HG02943 (cell line): ENCODE results near the gene TAF5L.
"Not testable (repeated sequence)": the region's sequence is repeated elsewhere in the genome, so short reads cannot be mapped to it uniquely, and the experiment has no call there.

Source experiments
- ATAC-seq: cut with Tn5 transposase; IDR thresholded peaks from one replicate; pipeline ENCODE4 v1.9.1; 2021; ENCODE audit warnings: mild to moderate bottlenecking, low read depth, moderate library complexity; ENCODE audit not compliant: unreplicated experiment

The TAF5L gene

GRCh38 chr1:229643996-229644745 is 18.2 kb upstream of the TAF5L start:
- no peak for ATAC-seq

GRCh38 chr1:229642970-229643369 is 17.0 kb upstream of the TAF5L start:
- ATAC-seq: no peak

GRCh38 chr1:229642376-229642775 is 16.5 kb upstream of the TAF5L start:
- ATAC-seq: no peak

- no peak for ATAC-seq
Observed at GRCh38 chr1:229641306-229641705, 15.4 kb upstream of the TAF5L start.

- no peak for ATAC-seq
Observed at GRCh38 chr1:229640455-229640854, 14.5 kb upstream of the TAF5L start.

- ATAC-seq: no peak
Observed at GRCh38 chr1:229637746-229638145, 11.8 kb upstream of the TAF5L start.

- no peak for ATAC-seq
Observed at GRCh38 chr1:229636042-229636441, 10.1 kb upstream of the TAF5L start.

- ATAC-seq: no peak
Observed at GRCh38 chr1:229631966-229632365, 6.0 kb upstream of the TAF5L start.

- no peak for ATAC-seq
Observed at GRCh38 chr1:229631148-229631547, 5.2 kb upstream of the TAF5L start.

GRCh38 chr1:229629261-229629660 is 3.3 kb upstream of the TAF5L start:
- no peak for ATAC-seq

- ATAC-seq: no peak
Observed at GRCh38 chr1:229627003-229627402, 1.1 kb upstream of the TAF5L start.

GRCh38 chr1:229625071-229625914 is 629 bp downstream of the TAF5L start:
- ATAC-seq: peak; percentile 50

GRCh38 chr1:229624521-229625070 is 1.3 kb downstream of the TAF5L start:
- no peak for ATAC-seq

GRCh38 chr1:229623838-229624237 is 2.1 kb downstream of the TAF5L start:
- no peak for ATAC-seq

- ATAC-seq: no peak
Observed at GRCh38 chr1:229623225-229623624, 2.7 kb downstream of the TAF5L start.

GRCh38 chr1:229622641-229623120 is 3.2 kb downstream of the TAF5L start:
- ATAC-seq: not testable (repeated sequence)

- ATAC-seq: no peak
Observed at GRCh38 chr1:229621663-229622062, 4.3 kb downstream of the TAF5L start.

GRCh38 chr1:229620876-229621275 is 5.0 kb downstream of the TAF5L start:
- ATAC-seq: no peak

GRCh38 chr1:229619614-229620013 is 6.3 kb downstream of the TAF5L start:
- no peak for ATAC-seq

- no peak for ATAC-seq
Observed at GRCh38 chr1:229619002-229619401, 6.9 kb downstream of the TAF5L start.

- ATAC-seq: no peak
Observed at GRCh38 chr1:229617351-229618100, 8.4 kb downstream of the TAF5L start.
